Esophagus muscularis mucosa (tissue), 4 donors: ENCODE results near the gene IPO4. TPM values are rescaled to one million over a fixed set of nuclear protein-coding genes. Genes with fewer than 3 reads are reported as not detected.
A peak's percentile ranks its signal among the peaks of the same experiment; 100 is the strongest.

Experiments used
- DNase-seq: peaks from one replicate; pipeline ENCODE4 v3.0.0-alpha.2; 2017; ENCODE audit errors: extremely low spot score
- H3K27ac ChIP-seq, 4 donors: fragments of 200-600 bp; sonication (generic); replicated peaks in 1 of 4; 1 replicate in 3 of 4; 2 replicates in 1 of 4; pipeline ENCODE4 v1.5.1; 2016 to 2019; ENCODE audit warnings: mild to moderate bottlenecking in 1 of 4
- H3K27me3 ChIP-seq, 4 donors: fragments of 200-600 bp; sonication (generic); one replicate each; pipeline versions ENCODE4 v1.5.1 to v1.6.0; 2016 to 2019
- H3K36me3 ChIP-seq, 4 donors: fragments of 200-600 bp; sonication (generic); one replicate each; pipeline ENCODE4 v1.5.1; 2016 to 2019
- H3K4me1 ChIP-seq, 4 donors: fragments of 200-600 bp; sonication (generic); one replicate each; pipeline ENCODE4 v1.5.1; 2016 to 2019
- H3K4me3 ChIP-seq, 4 donors: fragments of 200-600 bp; sonication (generic); 1 replicate in 2 of 4; 2 replicates in 2 of 4; pipeline ENCODE4 v1.5.1; 2016 to 2019; ENCODE audit warnings: mild to moderate bottlenecking in 4 of 4, moderate library complexity in 1 of 4
- H3K9me3 ChIP-seq, 4 donors: fragments of 200-600 bp; sonication (generic); 1 replicate in 3 of 4; 2 replicates in 1 of 4; pipeline ENCODE4 v1.5.1; 2016 to 2019
- CTCF ChIP-seq, 3 experiments: fragments of 200-600 bp in 2 of 3; fragments of 450-650 bp in 1 of 3; sonication (generic) in 2 of 3; IDR thresholded peaks; one replicate each; pipeline ENCODE4 v1.5.1; 2017 to 2019; ENCODE audit warnings: antibody characterized with exemption in 3 of 3, mild to moderate bottlenecking in 2 of 3, moderate library complexity in 1 of 3
- EP300 ChIP-seq: sonication (generic); formaldehyde crosslinking; IDR thresholded peaks from one replicate; pipeline ENCODE4 v1.6.1; 2017; ENCODE audit warnings: antibody characterized with exemption
- POLR2A ChIP-seq: fragments of 450-650 bp; IDR thresholded peaks from one replicate; pipeline ENCODE4 v1.6.1; 2017; ENCODE audit warnings: antibody characterized with exemption, moderate library complexity, mild to moderate bottlenecking, low read depth
- POLR2AphosphoS5 ChIP-seq, 2 donors: sonication (generic); formaldehyde crosslinking; IDR thresholded peaks; one replicate each; pipeline ENCODE4 v1.6.1; 2017; ENCODE audit warnings: antibody characterized with exemption in 2 of 2
- WGBS: methylation state at CpG from one replicate; pipeline ENCODE4 v1.1.5; 2018; 5-methylcytosine and 5-hydroxymethylcytosine counted together
- intact Hi-C: fragments of 100-400 bp; cut with DNase I; formaldehyde crosslinking; loops from one replicate; pipeline ENCODE4 v1.15.1; 2023
- total RNA-seq, 4 donors: library from RNA; depleted of rRNA; stranded (reverse); fragments of >200 nt; gene quantifications; one replicate each; pipeline versions ENCODE4 v1.1.0 to v1.2.1, GENCODE V29; 2016

IPO4 gene
- total RNA-seq, 4 donors from 2014 or later = 12.9 to 41.6 (median 25.2) TPM

GRCh38 chr14:24176599-24176998 lies 12.0 kb downstream of the IPO4 start:
- intact Hi-C loops = no loop called here
- Histone ChIP-seq H3K9me3 (no peaks in the 10 kb centered on the region), H3K27ac (no peak overlapping the region), H3K4me3 (no peak overlapping the region), H3K4me1 (peaks cover 14 to 31% (median 28%) of the 10 kb centered on the region in 4 donors), H3K36me3 (peaks cover 22 to 65% (median 62%) of the 10 kb centered on the region in 4 donors), H3K27me3 (no peaks in the 10 kb centered on the region)
- no peak for DNase-seq
- 95% methylated on average over 5 of the region's 5 CpGs for WGBS
- TF ChIP-seq EP300 (no peak), POLR2AphosphoS5 (IDR thresholded peaks at IDR 0.05) (no peak), POLR2A (no peak), CTCF (IDR thresholded peaks at IDR 0.05) (no peak)

- H3K27me3 ChIP-seq = no peaks in the 10 kb centered on the region
- H3K36me3 ChIP-seq = peaks cover 8 to 45% (median 37%) of the 10 kb centered on the region in 4 donors
- H3K27ac ChIP-seq = peak overlapping the region in 2 of 4 donors; percentile 23 to 75
- DNase-seq = no peak
- H3K4me3 ChIP-seq = peak overlapping the region in 2 of 4 donors; percentile 49 to 58
- 71% methylated on average over 20 of the region's 20 CpGs for WGBS
- TF ChIP-seq POLR2A = no peak
- TF ChIP-seq CTCF (IDR thresholded peaks at IDR 0.05) = no peak
- no peak for TF ChIP-seq EP300
- no peak for TF ChIP-seq POLR2AphosphoS5 (IDR thresholded peaks at IDR 0.05)
- intact Hi-C loops = no loop called here
- H3K9me3 ChIP-seq = no peaks in the 10 kb centered on the region
- peaks cover 7 to 22% (median 20%) of the 10 kb centered on the region in 4 donors for H3K4me1 ChIP-seq
Measured at GRCh38 chr14:24172871-24173281, 15.7 kb downstream of the IPO4 start.

GRCh38 chr14:24172261-24172860 lies 16.3 kb downstream of the IPO4 start:
- TF ChIP-seq CTCF (IDR thresholded peaks at IDR 0.05) (no peak), POLR2AphosphoS5 (IDR thresholded peaks at IDR 0.05) (no peak), EP300 (no peak), POLR2A (no peak)
- no peak for DNase-seq
- Histone ChIP-seq H3K27me3 (no peaks in the 10 kb centered on the region), H3K27ac (peak overlapping the region; percentile 40 to 75 (median 59)), H3K4me3 (peak overlapping the region; percentile 49 to 58 (median 52)), H3K36me3 (peaks cover 7 to 45% (median 36%) of the 10 kb centered on the region in 4 donors), H3K4me1 (peaks cover 7 to 22% (median 20%) of the 10 kb centered on the region in 4 donors), H3K9me3 (no peaks in the 10 kb centered on the region)
- intact Hi-C loops = no loop called here
- 41% methylated on average over 21 of the region's 30 CpGs for WGBS

GRCh38 chr14:24171422-24172260 lies 17.0 kb downstream of the IPO4 start, which contains the start of gene REC8:
Gene REC8 (plus strand): TSS chr14:24172080. CDS start chr14:24172553, 473 bp downstream.
- TF ChIP-seq POLR2A (no peak), POLR2AphosphoS5 (IDR thresholded peaks at IDR 0.05) (peak; percentile 14 to 32), EP300 (no peak), CTCF (IDR thresholded peaks at IDR 0.05) (no peak)
- no peaks in the 10 kb centered on the region for H3K9me3 ChIP-seq
- H3K36me3 ChIP-seq = peaks cover 15 to 45% (median 36%) of the 10 kb centered on the region in 4 donors
- intact Hi-C loops = no loop called here
- DNase-seq = peak; percentile 95
- H3K4me1 ChIP-seq = peaks cover 7 to 22% (median 20%) of the 10 kb centered on the region in 4 donors
- WGBS = 39% methylated on average over 11 of the region's 63 CpGs
- H3K27me3 ChIP-seq = no peaks in the 10 kb centered on the region
- peak within 1 kb of the TSS; percentile 40 to 75 (median 59) for H3K27ac ChIP-seq
- peak within 1 kb of the TSS; percentile 49 to 58 (median 52) for H3K4me3 ChIP-seq
